DMS53 treated with DMSO at 0.1 percent for 48 hours (cell line): ENCODE results near the gene NKAIN2.
"Not testable (repeated sequence)": the region's sequence is repeated elsewhere in the genome, so short reads cannot be mapped to it uniquely, and the experiment has no call there.

ENCODE experiments used
- DNase-seq: peaks from one replicate; lab custom pipeline; 2025; ENCODE audit not compliant: unreplicated experiment; lab: John Stamatoyannopoulos, UW

Gene NKAIN2

DNA sequence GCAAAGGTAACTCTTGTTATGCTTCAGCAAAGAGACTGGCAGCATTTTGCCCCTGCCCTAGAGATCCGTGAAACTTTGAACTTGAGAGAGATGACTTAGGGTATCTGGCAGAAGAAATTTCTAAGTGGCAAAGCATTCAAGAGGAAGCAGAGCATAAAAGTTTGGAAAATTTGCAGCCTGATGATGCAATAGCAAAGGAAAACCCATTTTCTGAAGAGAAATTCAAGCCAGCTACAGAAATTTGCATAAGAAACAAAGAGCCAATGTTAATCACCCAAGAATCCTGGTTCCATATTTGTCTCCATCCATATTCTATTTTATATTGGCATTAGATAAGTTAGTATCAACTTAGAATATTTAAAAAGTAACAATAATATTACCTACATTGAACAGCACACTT is 934.1 kb downstream of the NKAIN2 start:
- DNase-seq = not testable (repeated sequence)

DNA sequence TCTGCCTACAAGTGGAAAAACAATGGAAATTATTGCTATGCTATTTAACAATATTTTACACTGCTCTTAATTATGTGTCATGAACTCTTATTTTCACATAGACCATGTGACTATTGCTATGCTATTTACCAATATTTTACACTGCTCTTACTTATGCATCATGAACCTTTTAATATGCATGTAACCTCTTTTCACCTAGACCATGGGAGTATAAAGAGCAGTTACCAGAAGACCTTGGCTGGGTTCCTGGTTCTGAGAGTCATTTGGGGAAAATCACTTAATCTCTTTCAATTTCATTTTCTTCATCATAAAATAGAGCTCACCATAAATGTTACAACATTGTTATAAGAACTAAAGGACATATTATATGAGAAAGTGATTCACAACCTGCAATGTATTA is 934.8 kb downstream of the NKAIN2 start:
- DNase-seq = no peak

DNA sequence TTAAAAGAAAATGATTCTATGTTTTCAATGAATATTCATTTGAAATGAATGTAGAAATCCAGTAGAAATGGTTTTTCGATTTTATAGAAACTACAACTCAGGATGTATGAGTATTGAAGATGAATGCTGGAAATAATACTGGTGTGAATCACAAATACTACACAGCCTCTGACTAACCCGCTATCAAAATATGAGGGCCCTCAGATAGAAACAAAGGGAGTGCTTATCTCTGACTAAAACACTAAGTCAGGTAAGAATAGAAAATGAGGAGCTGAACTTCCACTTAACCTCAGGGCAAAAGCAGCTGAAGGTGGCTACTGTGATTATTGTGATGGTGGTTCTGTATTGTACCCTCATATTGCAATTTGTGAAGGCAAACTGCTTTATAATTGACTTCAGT is 937.7 kb downstream of the NKAIN2 start:
- no peak for DNase-seq

DNA sequence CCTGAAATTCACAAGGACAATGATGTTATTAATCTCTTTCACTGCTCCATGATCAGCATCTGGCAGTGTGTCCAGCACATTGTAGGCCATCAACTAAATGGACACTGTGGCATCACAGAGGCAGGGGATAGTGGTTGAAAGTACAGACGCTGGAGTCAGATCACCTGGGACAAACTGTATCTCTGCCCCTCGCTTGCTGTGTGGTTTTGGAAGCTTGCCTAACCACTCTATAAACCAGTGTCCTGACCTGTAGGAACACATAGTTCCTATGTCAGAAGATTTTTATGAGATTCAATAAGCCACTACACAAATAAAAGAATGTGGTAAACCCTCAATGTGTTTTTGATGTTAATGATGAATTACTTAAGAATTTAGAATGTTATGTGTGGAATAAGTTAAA is 939.3 kb downstream of the NKAIN2 start:
- DNase-seq = no peak

DNA sequence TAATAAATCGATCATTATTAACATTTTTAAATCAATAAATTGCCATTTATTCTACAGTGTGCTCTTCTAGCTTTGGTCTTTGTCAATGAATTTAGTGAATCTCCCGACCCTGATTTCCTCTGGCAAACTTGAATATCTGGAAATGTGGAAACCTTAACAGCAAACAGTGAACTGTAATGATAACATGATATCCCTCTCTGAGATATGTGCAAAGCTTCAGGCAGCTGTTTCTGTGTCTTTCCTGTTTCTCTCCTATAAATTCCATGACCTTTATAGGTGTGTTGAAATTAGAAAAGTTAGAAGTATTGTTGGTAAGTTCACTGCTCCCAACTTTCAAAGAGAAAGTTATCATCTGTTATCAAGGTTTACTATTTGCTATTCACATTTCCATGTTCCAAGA is 939.8 kb downstream of the NKAIN2 start:
- no peak for DNase-seq

DNA sequence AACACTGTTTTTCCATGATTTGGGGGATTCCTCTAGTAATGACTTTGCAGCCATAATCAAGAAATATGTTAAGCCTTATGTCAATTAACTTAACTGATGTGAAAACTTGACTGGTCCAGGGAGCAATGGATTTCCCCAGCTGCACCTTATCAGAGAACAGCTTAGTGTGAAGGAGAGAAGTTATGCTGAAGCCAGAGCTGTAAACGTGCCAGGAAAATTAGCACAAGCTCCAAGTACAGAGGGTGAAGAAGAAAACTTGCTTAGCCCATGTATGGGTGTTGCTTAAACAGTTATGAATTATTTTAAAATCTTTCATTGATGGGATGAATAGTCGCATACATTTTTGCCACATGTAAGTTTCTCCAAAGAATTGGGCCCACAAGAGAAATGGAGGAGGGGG is 943.7 kb downstream of the NKAIN2 start:
- DNase-seq = no peak

DNA sequence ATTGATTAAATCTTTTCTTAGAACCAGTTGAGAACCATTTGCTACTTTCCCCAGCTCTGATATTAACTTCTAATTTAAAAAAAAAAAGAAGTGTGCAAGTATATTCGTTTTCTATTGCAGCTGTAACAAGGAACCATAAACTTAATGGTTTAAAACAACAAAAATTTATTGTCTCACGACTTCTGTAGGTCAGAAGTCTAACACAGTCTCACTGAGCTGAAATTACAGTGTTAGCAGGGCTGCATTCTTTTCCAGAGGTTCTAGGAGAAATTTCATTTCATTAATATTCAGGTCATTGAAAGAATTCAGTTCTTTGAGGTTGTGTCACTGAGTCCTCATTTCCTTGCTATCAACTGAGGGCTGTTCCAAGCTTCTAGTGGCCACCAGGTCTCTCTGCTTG is 945.1 kb downstream of the NKAIN2 start:
- DNase-seq = no peak

DNA sequence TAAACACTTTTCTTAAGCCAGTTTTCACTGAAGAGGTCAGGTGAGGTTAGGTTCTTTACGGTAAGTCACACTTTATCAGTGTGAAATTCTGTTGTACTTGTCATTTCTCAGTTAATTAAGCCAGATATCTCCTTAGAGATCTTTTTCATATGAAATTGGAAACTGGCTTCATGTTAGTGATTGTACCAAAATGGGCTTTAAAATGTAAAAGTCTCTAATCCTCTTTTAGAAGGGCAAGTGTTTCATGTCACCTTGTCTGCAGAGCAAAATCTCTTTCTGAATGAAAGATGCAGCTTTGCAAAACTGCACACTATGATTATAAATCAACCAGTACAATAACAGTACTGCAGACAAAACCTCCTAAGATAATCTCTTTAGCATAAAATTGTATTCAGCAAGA is 949.3 kb downstream of the NKAIN2 start:
- DNase-seq = no peak

DNA sequence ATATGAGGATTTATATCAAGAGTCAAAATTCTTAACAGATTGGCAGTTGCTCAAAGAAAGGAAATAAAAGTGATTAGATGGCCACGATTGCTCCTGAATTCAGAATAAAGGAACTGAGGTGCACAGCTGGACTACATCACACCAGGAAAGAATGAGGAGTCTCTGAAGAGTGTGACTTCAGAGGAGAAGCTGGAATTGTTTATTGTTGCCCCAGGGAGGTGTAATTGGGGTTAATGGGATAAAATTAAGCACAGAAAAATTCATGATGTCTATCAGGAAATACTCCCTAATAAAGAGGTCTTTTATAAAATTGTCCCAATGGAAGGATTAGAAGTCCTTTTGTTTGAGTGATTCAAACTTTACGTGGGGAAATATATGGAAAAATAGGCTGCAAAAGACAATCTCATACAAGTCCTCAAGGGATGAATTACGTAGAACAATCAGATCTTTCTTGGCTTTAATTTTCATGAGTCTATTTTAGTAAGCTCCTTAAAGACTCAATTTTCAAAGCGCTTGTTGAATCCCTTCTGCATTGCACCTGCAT is 950.0 kb downstream of the NKAIN2 start:
- DNase-seq = no peak

DNA sequence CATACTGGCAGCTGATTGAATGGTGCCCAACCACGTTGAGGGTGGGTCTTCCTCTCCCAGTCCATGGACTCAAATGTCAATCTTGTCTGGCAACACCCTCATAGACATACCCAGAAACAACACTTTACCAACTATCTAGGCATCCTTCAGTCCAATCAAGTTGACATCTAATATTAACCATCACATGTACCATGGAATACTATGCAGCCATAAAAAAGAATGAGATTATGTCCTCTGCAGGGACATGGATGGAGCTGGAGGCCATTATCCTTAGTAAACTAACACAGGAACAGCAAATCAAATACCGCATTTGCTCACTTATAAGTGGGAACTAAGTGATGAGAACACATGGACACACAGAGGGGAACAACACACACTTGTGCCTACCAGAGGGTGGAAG is 951.7 kb downstream of the NKAIN2 start:
- no peak for DNase-seq

DNA sequence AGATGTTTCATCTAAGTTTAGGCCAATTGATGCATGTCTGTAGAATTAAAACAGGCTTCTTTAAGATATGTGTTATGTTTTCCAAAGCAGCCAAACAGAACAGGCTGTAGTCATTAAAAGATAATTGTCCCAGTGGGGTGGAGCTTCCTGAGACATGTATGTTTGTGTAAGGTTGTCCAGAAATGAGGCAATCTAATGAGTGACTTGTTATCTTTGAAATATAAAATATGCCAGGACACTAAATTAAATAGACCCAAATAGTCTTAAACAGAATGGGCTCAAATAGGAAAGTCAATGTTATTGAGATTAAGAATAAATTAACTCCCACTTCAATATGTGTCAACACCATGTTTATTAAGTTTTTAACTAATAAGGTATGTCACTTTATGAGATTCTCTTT is 953.9 kb downstream of the NKAIN2 start:
- DNase-seq = no peak

DNA sequence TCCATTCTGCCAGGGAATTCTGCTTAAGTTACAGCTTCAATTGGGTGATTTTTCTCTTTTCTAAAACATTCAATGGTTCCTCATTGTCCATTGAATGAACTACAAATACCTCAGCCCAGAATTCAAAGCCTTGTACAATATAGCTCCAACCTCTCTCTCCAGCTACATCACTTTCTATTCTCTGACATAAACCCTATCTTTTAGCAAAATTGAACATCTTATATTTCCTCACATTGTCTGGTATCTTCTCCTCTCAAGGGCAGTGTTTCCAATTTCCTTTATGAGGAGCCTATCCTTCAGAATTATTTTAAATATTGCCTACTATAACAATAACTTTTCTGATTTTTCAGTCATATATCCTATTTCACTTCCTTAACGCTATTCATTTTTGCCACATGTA is 955.0 kb downstream of the NKAIN2 start:
- DNase-seq = no peak

DNA sequence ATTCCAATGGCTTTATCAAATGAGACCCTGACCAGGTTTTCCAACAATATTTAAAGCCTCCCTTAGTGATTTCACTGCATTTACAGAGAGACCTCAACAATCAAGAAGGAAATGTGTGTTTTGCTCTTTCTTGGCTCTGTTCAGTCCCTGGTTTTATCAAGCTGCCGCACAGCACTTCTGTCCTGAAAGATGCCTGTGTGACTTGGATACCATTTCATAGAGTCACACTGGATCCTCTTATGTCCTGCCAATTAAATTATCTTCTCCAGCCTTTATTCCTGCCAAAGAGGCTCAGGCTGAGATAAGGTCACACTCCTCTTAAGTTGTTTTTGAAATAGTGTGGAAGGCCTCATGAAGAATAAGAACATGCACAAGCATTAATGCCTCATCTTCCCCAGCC is 961.6 kb downstream of the NKAIN2 start:
- DNase-seq = no peak

DNA sequence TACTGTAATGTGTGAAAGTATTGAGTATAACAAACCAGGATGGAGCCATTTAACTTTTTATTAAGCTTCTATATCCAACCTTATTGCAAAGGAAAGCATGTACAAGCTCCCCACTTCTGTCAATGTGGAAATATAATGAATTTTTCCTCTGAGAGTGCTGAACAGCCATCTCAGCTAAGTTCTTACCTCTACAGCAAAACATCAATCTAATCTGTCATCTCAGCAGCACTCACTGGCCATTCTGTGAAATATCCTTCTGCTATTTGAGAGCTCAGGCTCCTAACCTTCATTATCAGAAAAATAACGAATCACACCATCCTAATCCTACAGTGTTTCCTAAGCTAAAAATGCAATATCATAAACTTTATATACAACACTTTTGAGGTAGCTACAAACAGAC is 964.6 kb downstream of the NKAIN2 start:
- DNase-seq = no peak

DNA sequence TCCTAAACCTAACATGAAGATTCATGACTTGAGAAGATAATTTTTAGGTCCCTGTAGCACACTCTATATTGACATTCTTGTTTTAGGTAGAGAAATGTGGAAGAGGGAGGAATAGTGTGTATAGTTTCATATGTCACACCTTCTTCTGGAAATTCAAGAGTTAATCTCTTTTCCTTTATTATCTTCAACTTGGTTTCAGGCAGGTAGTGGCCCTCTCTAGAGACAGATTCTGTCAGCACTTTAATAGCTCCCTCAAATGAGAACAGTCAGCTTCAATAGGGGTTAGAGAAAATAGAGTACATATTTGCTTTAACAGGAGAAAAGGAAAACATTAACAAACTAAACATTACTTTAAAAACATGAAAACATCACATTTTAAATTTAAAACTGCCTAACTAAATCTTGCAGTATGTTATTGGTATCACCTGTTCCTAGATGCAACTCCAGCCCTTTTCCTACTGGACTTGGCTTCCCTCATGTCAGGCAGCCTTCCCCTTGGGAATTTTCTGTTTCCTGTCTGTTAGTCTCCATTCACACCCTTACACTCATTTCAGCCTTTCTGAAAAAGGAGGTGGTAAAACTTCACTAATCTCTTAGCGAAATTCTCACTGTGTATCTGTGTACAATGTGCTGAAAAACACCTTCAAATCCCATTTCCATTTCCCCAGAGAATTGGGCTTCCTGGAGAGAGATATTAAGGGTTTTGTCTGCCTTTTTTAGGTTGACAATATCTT is 966.3 kb downstream of the NKAIN2 start:
- no peak for DNase-seq

DNA sequence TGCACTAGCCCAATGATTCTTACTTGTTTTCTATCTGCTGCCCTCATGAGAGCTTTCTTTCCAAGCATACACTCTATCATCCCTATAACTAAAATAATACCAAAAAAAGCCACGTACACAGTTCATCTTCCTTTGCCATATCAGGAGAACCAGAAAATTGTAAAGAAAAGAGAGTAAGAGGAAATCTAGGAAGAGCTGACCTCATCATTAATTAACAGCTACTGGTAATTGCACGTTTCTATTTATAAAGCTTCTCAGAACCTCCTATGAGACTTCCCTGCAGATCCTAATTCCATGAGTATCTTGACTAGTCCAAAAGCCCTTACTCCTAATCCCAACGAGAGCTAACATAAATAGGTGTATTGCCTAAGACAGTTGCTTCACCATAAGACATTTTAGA is 967.1 kb downstream of the NKAIN2 start:
- DNase-seq = no peak

DNA sequence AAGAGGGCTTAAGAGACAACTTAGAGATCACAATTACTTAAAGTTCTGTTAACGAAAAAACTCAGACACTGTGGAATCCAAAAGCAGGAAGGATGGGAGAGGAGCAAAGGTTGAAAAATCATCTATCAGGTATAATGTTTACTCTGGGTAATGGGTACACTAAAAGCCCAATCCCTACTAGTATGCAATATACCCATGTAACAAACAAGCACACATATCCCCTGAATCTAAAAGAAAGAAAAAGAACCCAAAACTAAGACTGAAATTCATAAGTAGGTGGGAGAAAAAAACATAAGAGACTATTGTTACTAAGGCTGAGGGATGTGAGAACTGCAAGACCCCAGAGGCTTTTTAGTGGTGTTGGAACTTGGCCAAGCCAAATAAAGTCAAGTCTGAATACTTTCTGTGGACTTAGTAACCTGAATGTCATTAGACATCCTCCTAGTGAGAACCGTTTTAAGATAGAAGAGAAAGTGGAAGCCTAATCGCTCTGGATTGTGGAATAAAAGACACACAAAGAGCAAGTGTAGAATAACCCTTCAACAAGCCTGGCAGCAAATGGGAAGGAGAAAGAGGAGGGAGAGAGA is 969.2 kb downstream of the NKAIN2 start:
- DNase-seq = no peak

DNA sequence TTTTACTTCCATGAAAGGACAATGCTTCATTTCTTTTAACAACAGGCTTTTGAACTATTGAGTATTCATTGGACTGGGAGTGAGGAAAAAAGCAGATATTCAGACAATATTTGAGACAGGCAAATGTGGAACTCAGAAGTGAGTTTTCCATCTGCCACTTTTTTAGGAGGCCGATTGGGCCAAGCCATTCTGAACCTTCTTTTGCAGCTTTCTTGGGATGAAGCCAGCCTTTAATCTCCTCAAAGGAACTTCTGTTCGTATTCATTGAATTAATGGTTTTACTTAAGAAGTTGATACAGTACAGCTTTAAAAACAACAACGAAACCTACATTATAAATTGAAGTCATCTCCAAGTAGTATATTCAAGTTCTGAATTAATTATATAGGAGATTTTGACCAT is 971.5 kb downstream of the NKAIN2 start:
- no peak for DNase-seq

DNA sequence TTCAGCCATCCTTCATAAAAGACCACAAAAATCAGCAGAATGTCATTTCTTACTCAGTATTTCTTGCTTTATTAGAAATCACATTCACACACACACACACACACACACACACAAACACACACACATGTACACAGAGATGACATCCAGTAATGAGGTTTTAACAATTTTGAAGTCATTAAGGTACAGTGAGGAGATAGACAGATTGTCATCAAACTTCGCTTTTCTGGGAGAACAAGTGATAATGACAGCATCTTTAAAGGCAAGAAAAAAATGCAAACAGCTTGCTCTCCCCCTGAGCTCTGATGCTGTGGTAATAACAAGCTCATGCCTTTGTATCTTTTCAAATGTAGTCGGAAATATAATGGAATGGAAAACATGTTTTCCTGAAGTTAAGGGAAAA is 974.2 kb downstream of the NKAIN2 start:
- no peak for DNase-seq

DNA sequence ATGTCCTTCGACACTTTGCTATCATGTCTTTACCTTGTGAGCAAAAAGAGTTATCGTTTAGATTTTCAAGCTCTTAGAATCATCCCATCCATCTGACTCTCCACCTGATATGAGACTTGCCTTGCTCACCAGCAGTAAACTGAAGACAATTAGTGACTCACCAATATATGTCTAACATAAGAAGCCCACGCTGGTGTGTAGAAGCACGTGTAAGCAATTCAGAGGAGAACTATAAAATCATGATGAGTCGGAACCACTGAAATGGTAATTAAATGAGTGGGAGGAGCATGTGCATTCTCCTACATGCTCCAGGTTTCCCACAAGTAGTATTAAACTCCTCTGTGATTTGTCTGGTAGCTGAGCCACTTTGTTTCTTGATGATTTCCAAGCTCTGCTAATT is 977.0 kb downstream of the NKAIN2 start:
- no peak for DNase-seq

DNA sequence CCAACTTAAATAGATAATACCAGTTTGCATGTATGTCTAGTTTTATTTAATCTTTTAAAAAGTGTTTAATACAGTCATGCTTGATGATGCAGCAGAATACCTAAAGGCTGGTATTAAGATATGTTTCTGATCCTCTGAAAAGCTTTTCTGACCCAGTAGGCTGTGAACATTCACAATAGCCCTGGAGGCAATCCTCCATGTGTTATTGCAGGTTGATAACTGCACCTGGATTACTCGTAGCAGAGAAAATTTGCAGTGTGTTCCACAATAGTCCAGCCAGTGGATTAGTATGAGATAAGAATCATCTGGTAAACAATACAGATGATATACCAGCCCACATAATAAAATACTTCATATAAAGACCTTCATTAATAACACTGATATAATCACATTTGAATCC is 979.7 kb downstream of the NKAIN2 start:
- DNase-seq = no peak

DNA sequence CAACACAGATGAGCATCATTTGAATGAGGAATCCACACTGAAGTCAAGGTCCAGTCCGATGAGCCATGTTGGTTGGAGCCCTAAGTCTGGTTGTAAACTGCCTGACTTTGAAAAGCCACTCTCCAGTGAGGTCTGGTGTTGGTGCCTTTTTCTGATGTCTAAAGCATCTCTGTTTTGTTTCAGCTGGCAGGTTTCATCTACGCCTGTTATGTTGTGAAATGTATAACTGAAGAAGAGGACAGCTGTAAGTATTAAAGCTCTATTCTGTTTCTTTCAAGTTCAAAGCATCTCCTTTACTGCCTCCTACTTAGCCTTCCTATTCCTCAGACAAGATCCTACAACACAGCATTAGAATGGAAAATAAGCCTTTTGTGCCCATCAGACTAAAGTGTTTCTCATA is 987.5 kb downstream of the NKAIN2 start:
- DNase-seq = no peak

DNA sequence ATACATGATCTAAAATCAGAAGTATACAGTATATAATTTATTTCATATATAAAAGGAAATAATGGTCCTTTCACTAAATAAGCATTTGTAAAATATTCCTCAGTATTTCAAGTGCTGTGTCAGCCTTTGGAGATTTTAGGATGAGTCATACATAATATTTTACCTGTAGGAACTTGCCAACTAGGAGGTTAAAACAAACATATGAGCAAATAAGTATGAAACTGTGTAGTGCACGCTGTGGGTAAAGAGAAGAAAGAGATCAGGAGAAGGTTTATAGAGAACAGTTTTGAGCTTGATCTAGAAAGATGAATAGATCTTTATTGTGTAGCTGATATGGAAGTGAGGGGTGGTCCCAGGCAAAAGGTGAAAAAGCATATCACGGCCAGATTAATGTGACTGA is 988.7 kb downstream of the NKAIN2 start:
- no peak for DNase-seq
